Transverse colon (tissue), 4 donors: ENCODE results near the gene TIMP1. TPM values are rescaled to one million over a fixed set of nuclear protein-coding genes. Genes with fewer than 3 reads are reported as not detected.

Experiments
- DNase-seq: peaks from one replicate; pipeline ENCODE4 v3.0.0-alpha.2; 2019
- H3K27ac ChIP-seq, 4 donors: fragments of 200-600 bp; sonication (generic); 2 replicates each; pipeline ENCODE4 v1.5.1; 2016 to 2018; ENCODE audit warnings: inconsistent platforms in 4 of 4
- H3K27me3 ChIP-seq: fragments of 200-600 bp; sonication (generic); 2 replicates; pipeline ENCODE4 v1.5.1; 2017; ENCODE audit warnings: inconsistent platforms
- H3K36me3 ChIP-seq, 4 donors: fragments of 200-600 bp; sonication (generic); 2 replicates each; pipeline ENCODE4 v1.5.1; 2017 to 2019; ENCODE audit warnings: inconsistent platforms in 4 of 4
- H3K4me1 ChIP-seq, 4 donors: fragments of 200-600 bp; sonication (generic); 2 replicates each; pipeline ENCODE4 v1.5.1; 2017 to 2020; ENCODE audit warnings: inconsistent platforms in 4 of 4
- H3K4me3 ChIP-seq, 4 donors: fragments of 200-600 bp; sonication (generic); 1 replicate in 1 of 4; 2 replicates in 3 of 4; pipeline versions ENCODE4 v1.5.1 to v1.6.1; 2017 to 2019; ENCODE audit warnings: inconsistent platforms in 4 of 4
- H3K9me3 ChIP-seq, 2 donors: fragments of 200-600 bp; sonication (generic); 2 replicates each; pipeline ENCODE4 v1.5.1; 2017 to 2019; ENCODE audit warnings: inconsistent platforms in 2 of 2
- CTCF ChIP-seq, 5 experiments: fragments of 200-600 bp in 3 of 5; fragments of 450-650 bp in 2 of 5; sonication (generic) in 3 of 5; IDR thresholded peaks; 1 replicate in 2 of 5; 2 replicates in 3 of 5; pipeline ENCODE4 v1.5.1; 2016 to 2017; ENCODE audit warnings: antibody characterized with exemption in 5 of 5, inconsistent platforms in 3 of 5, mild to moderate bottlenecking in 2 of 5, moderate library complexity in 1 of 5
- EP300 ChIP-seq: sonication (generic); formaldehyde crosslinking; IDR thresholded peaks from one replicate; pipeline ENCODE4 v1.6.1; 2017; ENCODE audit warnings: antibody characterized with exemption, low read depth
- POLR2A ChIP-seq: fragments of 450-650 bp; IDR thresholded peaks from one replicate; pipeline ENCODE4 v1.6.1; 2016; ENCODE audit warnings: antibody characterized with exemption, mild to moderate bottlenecking, moderate library complexity
- POLR2AphosphoS5 ChIP-seq, 3 donors: sonication (generic); formaldehyde crosslinking; IDR thresholded peaks; one replicate each; pipeline ENCODE4 v1.6.1; 2016; ENCODE audit warnings: antibody characterized with exemption in 3 of 3
- WGBS, 2 donors: methylation state at CpG; one replicate each; pipeline ENCODE4 v1.1.5; 2018; ENCODE audit warnings: low coverage in 1 of 2; 5-methylcytosine and 5-hydroxymethylcytosine counted together
- in situ Hi-C, 4 donors: fragments of 200-750 bp; cut with MboI; loops; one replicate each; pipeline versions ENCODE4 v1.15.0 to v1.15.1; 2017; ENCODE audit warnings: low sequenced_read_pairs in 3 of 4, low pct_ligation_motif_present in 1 of 4, low pct_unique_long_range_greater_than_20kb in 1 of 4
- intact Hi-C: fragments of 100-400 bp; cut with DNase I; formaldehyde crosslinking; loops from one replicate; pipeline ENCODE4 v1.15.1; 2023; ENCODE audit warnings: low total_unique reads
- total RNA-seq, 4 donors: library from RNA; depleted of rRNA; stranded (reverse); fragments of >200 nt; gene quantifications; one replicate each; pipeline ENCODE4 v1.1.0, GENCODE V29; 2016

Gene TIMP1
- total RNA-seq, 4 donors from 2014 or later, result 14.2 to 83.0 (median 43.6) TPM

GRCh38 chrX:47613082-47613481 lies 30.8 kb downstream of the TIMP1 start:
- Histone ChIP-seq H3K4me3 (no peak overlapping the region), H3K9me3 (no peaks in the 10 kb centered on the region), H3K27me3 (no peaks in the 10 kb centered on the region), H3K27ac (no peak overlapping the region), H3K4me1 (no peaks in the 10 kb centered on the region), H3K36me3 (no peaks in the 10 kb centered on the region)
- intact Hi-C loops, result no loop called here
- in situ Hi-C loops, result no loop called here
- no peak for TF ChIP-seq POLR2AphosphoS5 (IDR thresholded peaks at IDR 0.05)
- TF ChIP-seq POLR2A, result no peak
- TF ChIP-seq CTCF (IDR thresholded peaks at IDR 0.05), result no peak
- TF ChIP-seq EP300, result no peak
- 87% methylated on average over 8 of the region's 8 CpGs; no CpG with 5 or more reads in 1 of the 2 donors for WGBS, 2 donors
- no peak for DNase-seq

- Histone ChIP-seq H3K36me3 (no peaks in the 10 kb centered on the region), H3K4me1 (peaks cover 0 to 3% (median 0%) of the 10 kb centered on the region in 4 donors), H3K27me3 (peaks cover 5% of the 10 kb centered on the region), H3K9me3 (no peaks in the 10 kb centered on the region), H3K4me3 (no peak overlapping the region), H3K27ac (no peak overlapping the region)
- no peak for DNase-seq
- intact Hi-C loops, result no loop called here
- WGBS, 2 donors, result 78 to 80% methylated on average over 1 to 5 of the region's 5 CpGs
- TF ChIP-seq POLR2A, result no peak
- TF ChIP-seq CTCF (IDR thresholded peaks at IDR 0.05), result no peak
- no peak for TF ChIP-seq POLR2AphosphoS5 (IDR thresholded peaks at IDR 0.05)
- no peak for TF ChIP-seq EP300
- in situ Hi-C loops, result no loop called here
Measured at GRCh38 chrX:47614618-47615017, 32.4 kb downstream of the TIMP1 start.

- Histone ChIP-seq H3K27me3 (peaks cover 5% of the 10 kb centered on the region), H3K9me3 (no peaks in the 10 kb centered on the region), H3K27ac (no peak overlapping the region), H3K4me1 (peaks cover 0 to 4% (median 2%) of the 10 kb centered on the region in 4 donors), H3K36me3 (no peaks in the 10 kb centered on the region), H3K4me3 (peak overlapping the region in 1 of 4 donors; percentile 43)
- no peak for DNase-seq
- WGBS, 2 donors, result 69 to 80% methylated on average over 2 to 32 of the region's 32 CpGs
- intact Hi-C loops (no loop called here), in situ Hi-C loops (no loop called here)
- no peak for TF ChIP-seq CTCF (IDR thresholded peaks at IDR 0.05)
- TF ChIP-seq POLR2AphosphoS5 (IDR thresholded peaks at IDR 0.05), result no peak
- TF ChIP-seq EP300, result no peak
- TF ChIP-seq POLR2A, result no peak
Measured at GRCh38 chrX:47618923-47619485, 36.8 kb downstream of the TIMP1 start.

GRCh38 chrX:47619486-47620302 lies 37.5 kb downstream of the TIMP1 start, which contains the start of gene SYN1:
Gene SYN1, minus strand, starts transcription at chrX:47619857. Its CDS starts 129 bp downstream, at chrX:47619728.
- intact Hi-C loops, result no loop called here
- no peaks in the 10 kb centered on the region for H3K36me3 ChIP-seq
- no peak within 1 kb of the TSS for H3K27ac ChIP-seq
- TF ChIP-seq EP300 (no peak), POLR2AphosphoS5 (IDR thresholded peaks at IDR 0.05) (no peak), POLR2A (no peak), CTCF (IDR thresholded peaks at IDR 0.05) (peak in 2 of 5 experiments; percentile 8 to 23)
- 64% methylated on average over 71 of the region's 88 CpGs; no CpG with 5 or more reads in 1 of the 2 donors for WGBS, 2 donors
- in situ Hi-C loops, result no loop called here
- peaks cover 5% of the 10 kb centered on the region for H3K27me3 ChIP-seq
- peaks cover 0 to 4% (median 2%) of the 10 kb centered on the region in 4 donors for H3K4me1 ChIP-seq
- no peaks in the 10 kb centered on the region for H3K9me3 ChIP-seq
- H3K4me3 ChIP-seq, result peak within 1 kb of the TSS in 2 of 4 donors; percentile 6 to 43
- DNase-seq, result peak; percentile 74
